ENCODE results near the gene NUP153.

The NUP153 gene

DNA sequence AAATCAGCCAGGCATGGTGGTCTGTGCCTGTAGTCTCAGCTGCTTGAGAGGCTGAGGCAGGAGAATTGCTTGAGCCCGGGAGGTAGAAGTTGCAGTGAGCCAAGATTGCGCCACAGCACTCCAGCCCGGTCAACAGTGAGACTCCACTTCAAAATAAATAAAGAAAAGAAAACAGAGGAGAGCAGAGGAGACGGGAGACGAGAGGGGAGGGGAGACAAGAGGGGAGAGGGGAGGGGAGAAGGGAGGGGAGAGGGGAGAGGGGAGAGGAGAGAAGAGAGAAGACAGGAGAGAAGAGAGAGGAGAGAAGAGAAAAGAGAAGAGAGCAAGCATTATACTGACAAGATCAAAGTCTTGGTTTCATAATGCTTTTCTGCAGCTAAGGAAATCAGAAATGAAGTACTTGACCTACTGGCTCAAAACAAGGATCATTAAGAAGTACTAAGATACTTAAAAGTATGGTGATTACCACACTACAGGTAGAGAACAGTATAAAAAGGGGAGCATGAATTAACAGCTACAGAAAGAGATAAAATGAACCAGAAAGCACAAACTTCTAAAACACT lies 76.1 kb downstream of the NUP153 start:
- no peaks in the 10 kb centered on the region for H3K4me1 ChIP-seq (ENCODE audit: insufficient read depth, poor library complexity, severe bottlenecking)
- H3K27ac ChIP-seq (ENCODE audit: poor library complexity, severe bottlenecking): no peak overlapping the region
- H3K9me3 ChIP-seq (ENCODE audit: severe bottlenecking): no peaks in the 10 kb centered on the region
- no peak overlapping the region for H3K4me3 ChIP-seq (ENCODE audit: severe bottlenecking)
- H3K36me3 ChIP-seq (ENCODE audit: low read depth): peaks cover 84% of the 10 kb centered on the region
- no peaks in the 10 kb centered on the region for H3K27me3 ChIP-seq (ENCODE audit: insufficient read depth, poor library complexity, severe bottlenecking)
- ATAC-seq (ENCODE audit: low read depth) (no peak), DNase-seq (ENCODE audit: low spot score) (no peak)
- TF ChIP-seq, protein P1, sequence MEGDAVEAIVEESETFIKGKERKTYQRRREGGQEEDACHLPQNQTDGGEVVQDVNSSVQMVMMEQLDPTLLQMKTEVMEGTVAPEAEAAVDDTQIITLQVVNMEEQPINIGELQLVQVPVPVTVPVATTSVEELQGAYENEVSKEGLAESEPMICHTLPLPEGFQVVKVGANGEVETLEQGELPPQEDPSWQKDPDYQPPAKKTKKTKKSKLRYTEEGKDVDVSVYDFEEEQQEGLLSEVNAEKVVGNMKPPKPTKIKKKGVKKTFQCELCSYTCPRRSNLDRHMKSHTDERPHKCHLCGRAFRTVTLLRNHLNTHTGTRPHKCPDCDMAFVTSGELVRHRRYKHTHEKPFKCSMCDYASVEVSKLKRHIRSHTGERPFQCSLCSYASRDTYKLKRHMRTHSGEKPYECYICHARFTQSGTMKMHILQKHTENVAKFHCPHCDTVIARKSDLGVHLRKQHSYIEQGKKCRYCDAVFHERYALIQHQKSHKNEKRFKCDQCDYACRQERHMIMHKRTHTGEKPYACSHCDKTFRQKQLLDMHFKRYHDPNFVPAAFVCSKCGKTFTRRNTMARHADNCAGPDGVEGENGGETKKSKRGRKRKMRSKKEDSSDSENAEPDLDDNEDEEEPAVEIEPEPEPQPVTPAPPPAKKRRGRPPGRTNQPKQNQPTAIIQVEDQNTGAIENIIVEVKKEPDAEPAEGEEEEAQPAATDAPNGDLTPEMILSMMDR (IDR thresholded peaks at IDR 0.05; ENCODE audit: poor library complexity, severe bottlenecking): no peak

GRCh38 chr6:17629824-17630510 lies 76.8 kb downstream of the NUP153 start:
- peaks cover 85% of the 10 kb centered on the region for H3K36me3 ChIP-seq (ENCODE audit: low read depth)
- ATAC-seq (ENCODE audit: low read depth) (no peak), DNase-seq (ENCODE audit: low spot score) (no peak)
- TF ChIP-seq, protein P1 (IDR thresholded peaks at IDR 0.05; ENCODE audit: poor library complexity, severe bottlenecking): no peak
- H3K4me3 ChIP-seq (ENCODE audit: severe bottlenecking): no peak overlapping the region
- H3K4me1 ChIP-seq (ENCODE audit: insufficient read depth, poor library complexity, severe bottlenecking): no peaks in the 10 kb centered on the region
- H3K27ac ChIP-seq (ENCODE audit: poor library complexity, severe bottlenecking): no peak overlapping the region
- no peaks in the 10 kb centered on the region for H3K9me3 ChIP-seq (ENCODE audit: severe bottlenecking)
- no peaks in the 10 kb centered on the region for H3K27me3 ChIP-seq (ENCODE audit: insufficient read depth, poor library complexity, severe bottlenecking)

GRCh38 chr6:17628873-17629272 lies 77.9 kb downstream of the NUP153 start:
- DNase-seq (ENCODE audit: low spot score): no peak
- Histone ChIP-seq H3K4me3 (ENCODE audit: severe bottlenecking) (no peak overlapping the region), H3K27me3 (ENCODE audit: insufficient read depth, poor library complexity, severe bottlenecking) (no peaks in the 10 kb centered on the region), H3K36me3 (ENCODE audit: low read depth) (peaks cover 92% of the 10 kb centered on the region), H3K9me3 (ENCODE audit: severe bottlenecking) (no peaks in the 10 kb centered on the region), H3K27ac (ENCODE audit: poor library complexity, severe bottlenecking) (no peak overlapping the region), H3K4me1 (ENCODE audit: insufficient read depth, poor library complexity, severe bottlenecking) (no peaks in the 10 kb centered on the region)
- TF ChIP-seq, protein P1 (IDR thresholded peaks at IDR 0.05; ENCODE audit: poor library complexity, severe bottlenecking): no peak
- ATAC-seq (ENCODE audit: low read depth): no peak

DNA sequence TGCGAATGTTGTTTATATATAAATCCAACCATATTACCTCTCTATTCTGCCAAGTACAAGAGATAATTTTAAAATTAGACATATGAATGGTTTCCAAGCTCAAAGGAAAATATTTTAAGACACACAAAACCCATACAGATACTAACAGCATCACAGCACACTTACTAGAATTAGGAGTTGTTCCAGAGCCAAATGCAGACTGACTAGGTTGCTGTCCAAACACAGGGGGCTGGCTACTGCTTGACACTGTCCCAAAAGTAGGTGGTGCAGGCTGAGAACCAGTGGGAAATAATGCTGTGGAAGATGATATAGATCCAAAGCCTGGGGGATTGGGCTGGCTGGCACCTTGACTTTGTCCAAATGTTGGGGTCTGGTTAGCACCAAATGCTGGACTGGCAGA lies 82.3 kb downstream of the NUP153 start:
- TF ChIP-seq, protein P1 (IDR thresholded peaks at IDR 0.05; ENCODE audit: poor library complexity, severe bottlenecking): no peak
- Histone ChIP-seq H3K27ac (ENCODE audit: poor library complexity, severe bottlenecking) (no peak overlapping the region), H3K4me1 (ENCODE audit: insufficient read depth, poor library complexity, severe bottlenecking) (no peaks in the 10 kb centered on the region), H3K4me3 (ENCODE audit: severe bottlenecking) (no peak overlapping the region), H3K36me3 (ENCODE audit: low read depth) (peaks cover 93% of the 10 kb centered on the region), H3K27me3 (ENCODE audit: insufficient read depth, poor library complexity, severe bottlenecking) (no peaks in the 10 kb centered on the region), H3K9me3 (ENCODE audit: severe bottlenecking) (no peaks in the 10 kb centered on the region)
- DNase-seq (ENCODE audit: low spot score) (no peak), ATAC-seq (ENCODE audit: low read depth) (no peak)

GRCh38 chr6:17622144-17622543 lies 84.6 kb downstream of the NUP153 start:
- H3K36me3 ChIP-seq (ENCODE audit: low read depth): peaks cover 93% of the 10 kb centered on the region

More at GRCh38 chr6:17622144-17622543, 84.6 kb downstream of the NUP153 start:
- Histone ChIP-seq H3K4me3 (ENCODE audit: severe bottlenecking) (no peak overlapping the region), H3K27me3 (ENCODE audit: insufficient read depth, poor library complexity, severe bottlenecking) (no peaks in the 10 kb centered on the region), H3K27ac (ENCODE audit: poor library complexity, severe bottlenecking) (no peak overlapping the region), H3K4me1 (ENCODE audit: insufficient read depth, poor library complexity, severe bottlenecking) (no peaks in the 10 kb centered on the region), H3K9me3 (ENCODE audit: severe bottlenecking) (no peaks in the 10 kb centered on the region)
- TF ChIP-seq, protein P1 (IDR thresholded peaks at IDR 0.05; ENCODE audit: poor library complexity, severe bottlenecking): no peak
- ATAC-seq (ENCODE audit: low read depth): no peak
- DNase-seq (ENCODE audit: low spot score): no peak

Data from RWPE2 (cell line).